Uterus (tissue), 4 donors: ENCODE results near the gene GALK2. TPM values are rescaled to one million over a fixed set of nuclear protein-coding genes. Genes with fewer than 3 reads are reported as not detected.

Source experiments
- DNase-seq, 2 donors: peaks; one replicate each; pipeline ENCODE4 v3.0.0-alpha.2; 2019 to 2020
- H3K27ac ChIP-seq, 2 donors: fragments of 200-600 bp; sonication (generic); 1 replicate in 1 of 2; 2 replicates in 1 of 2; pipeline ENCODE4 v1.5.1; 2016 to 2018
- H3K27me3 ChIP-seq, 2 donors: fragments of 200-600 bp; sonication (generic); one replicate each; pipeline ENCODE4 v1.5.1; 2018 to 2019; ENCODE audit warnings: control low read depth in 1 of 2
- H3K36me3 ChIP-seq, 2 donors: fragments of 200-600 bp; sonication (generic); one replicate each; pipeline ENCODE4 v1.5.1; 2019; ENCODE audit warnings: control low read depth in 1 of 2
- H3K4me1 ChIP-seq, 2 donors: fragments of 200-600 bp; sonication (generic); one replicate each; pipeline ENCODE4 v1.5.1; 2018 to 2019; ENCODE audit warnings: control low read depth in 1 of 2
- H3K4me3 ChIP-seq, 2 donors: fragments of 200-600 bp; sonication (generic); 1 replicate in 1 of 2; 2 replicates in 1 of 2; pipeline ENCODE4 v1.5.1; 2018 to 2019; ENCODE audit warnings: mild to moderate bottlenecking in 1 of 2
- H3K9me3 ChIP-seq, 2 donors: fragments of 200-600 bp; sonication (generic); one replicate each; pipeline ENCODE4 v1.5.1; 2019; ENCODE audit warnings: control low read depth in 1 of 2
- POLR2A ChIP-seq, 2 donors: fragments of 450-650 bp; IDR thresholded peaks; one replicate each; pipeline ENCODE4 v1.6.1; 2016; ENCODE audit warnings: antibody characterized with exemption in 2 of 2, mild to moderate bottlenecking in 1 of 2, moderate library complexity in 1 of 2
- intact Hi-C: fragments of 100-400 bp; cut with DNase I; formaldehyde crosslinking; loops from one replicate; pipeline ENCODE4 v1.15.1; 2023; ENCODE audit warnings: low total_unique reads
- total RNA-seq, 4 donors: library from RNA; depleted of rRNA in 3 of 4; stranded (reverse); fragments of >200 nt in 3 of 4; gene quantifications; one replicate each; pipeline versions ENCODE4 v1.1.0 to v1.2.4, GENCODE V29; 2014 to 2023
- TF ChIP-seq, protein P1 (sequence below), 4 experiments: fragments of 200-600 bp in 2 of 4; fragments of 450-650 bp in 2 of 4; sonication (generic) in 2 of 4; IDR thresholded peaks; one replicate each; pipeline ENCODE4 v1.5.1; 2016 to 2019; ENCODE audit warnings: antibody characterized with exemption in 4 of 4, mild to moderate bottlenecking in 2 of 4, moderate library complexity in 1 of 4
- donor health status: DM: yes; HTN: yes; CAD: no.

The GALK2 gene
- total RNA-seq, 4 donors from 2014 or later = 65.1 to 178 (median 79.4) TPM

DNA sequence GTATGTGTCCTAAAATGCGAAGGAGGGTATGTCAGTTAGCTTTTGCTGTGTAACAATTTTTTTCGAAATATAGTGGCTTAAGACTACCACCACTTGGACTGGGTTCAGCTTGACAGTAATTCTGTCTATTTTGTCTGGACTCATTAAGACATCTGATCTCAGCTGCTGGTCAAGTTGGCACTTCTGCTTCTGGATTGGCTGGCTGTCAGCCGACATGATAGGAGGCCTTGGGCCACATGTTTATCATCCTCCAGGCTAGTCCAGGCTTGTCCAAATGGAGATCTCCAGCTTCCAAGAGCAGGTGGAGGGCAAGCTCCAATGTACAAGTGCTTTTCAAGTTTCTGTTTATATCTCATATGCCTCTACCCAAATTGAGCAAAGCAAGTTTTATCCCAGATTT is 95.9 kb downstream of the GALK2 start:
- Histone ChIP-seq H3K4me1 (no peaks in the 10 kb centered on the region), H3K4me3 (no peak overlapping the region), H3K36me3 (no peaks in the 10 kb centered on the region), H3K9me3 (no peaks in the 10 kb centered on the region), H3K27me3 (no peaks in the 10 kb centered on the region), H3K27ac (no peak overlapping the region)
- intact Hi-C loops = no loop called here
- TF ChIP-seq, protein P1, sequence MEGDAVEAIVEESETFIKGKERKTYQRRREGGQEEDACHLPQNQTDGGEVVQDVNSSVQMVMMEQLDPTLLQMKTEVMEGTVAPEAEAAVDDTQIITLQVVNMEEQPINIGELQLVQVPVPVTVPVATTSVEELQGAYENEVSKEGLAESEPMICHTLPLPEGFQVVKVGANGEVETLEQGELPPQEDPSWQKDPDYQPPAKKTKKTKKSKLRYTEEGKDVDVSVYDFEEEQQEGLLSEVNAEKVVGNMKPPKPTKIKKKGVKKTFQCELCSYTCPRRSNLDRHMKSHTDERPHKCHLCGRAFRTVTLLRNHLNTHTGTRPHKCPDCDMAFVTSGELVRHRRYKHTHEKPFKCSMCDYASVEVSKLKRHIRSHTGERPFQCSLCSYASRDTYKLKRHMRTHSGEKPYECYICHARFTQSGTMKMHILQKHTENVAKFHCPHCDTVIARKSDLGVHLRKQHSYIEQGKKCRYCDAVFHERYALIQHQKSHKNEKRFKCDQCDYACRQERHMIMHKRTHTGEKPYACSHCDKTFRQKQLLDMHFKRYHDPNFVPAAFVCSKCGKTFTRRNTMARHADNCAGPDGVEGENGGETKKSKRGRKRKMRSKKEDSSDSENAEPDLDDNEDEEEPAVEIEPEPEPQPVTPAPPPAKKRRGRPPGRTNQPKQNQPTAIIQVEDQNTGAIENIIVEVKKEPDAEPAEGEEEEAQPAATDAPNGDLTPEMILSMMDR (IDR thresholded peaks at IDR 0.05) = no peak
- no peak for TF ChIP-seq POLR2A (IDR thresholded peaks at IDR 0.05)
- DNase-seq = no peak

DNA sequence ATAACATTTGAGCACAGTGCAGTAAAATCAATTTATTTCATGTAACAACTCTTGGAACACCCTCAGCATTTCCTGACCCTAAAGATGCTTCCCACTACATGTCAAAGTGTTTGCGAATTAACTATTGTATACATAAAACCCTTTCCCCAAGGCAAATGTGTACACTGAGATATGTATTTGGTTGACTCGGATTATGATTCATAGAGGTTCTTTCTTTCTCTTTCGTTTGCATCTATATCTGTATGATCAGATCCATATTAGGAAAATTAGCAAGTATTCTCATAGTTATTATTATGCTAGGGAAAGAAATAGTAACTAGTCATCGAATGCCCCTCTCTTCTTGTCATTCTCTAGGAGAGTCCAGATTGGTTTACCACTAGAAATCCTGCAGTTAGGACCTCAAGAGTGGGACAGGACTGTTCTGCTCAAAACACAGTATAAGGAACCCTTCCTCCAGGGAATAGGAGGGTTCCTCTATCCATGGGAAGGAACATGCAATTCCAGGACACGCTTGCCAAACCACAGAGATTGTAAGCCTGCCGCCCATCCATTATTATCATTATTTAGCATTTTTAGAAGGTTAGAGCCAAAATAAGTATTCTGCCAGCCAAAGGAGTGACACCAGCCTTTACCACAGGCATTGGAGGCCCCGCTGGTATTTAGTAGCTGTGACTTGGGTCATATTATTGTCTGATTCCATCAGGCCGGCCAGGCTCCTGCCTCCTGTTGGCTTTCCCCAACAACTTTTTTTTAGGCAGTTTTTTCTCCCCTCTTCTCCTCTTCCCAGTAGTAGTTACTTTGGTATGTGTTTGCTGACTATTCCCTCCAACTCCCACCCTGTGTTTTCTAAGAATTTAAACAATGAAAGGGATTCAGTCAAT is 100.7 kb downstream of the GALK2 start:
- H3K36me3 ChIP-seq = no peaks in the 10 kb centered on the region
- no peaks in the 10 kb centered on the region for H3K9me3 ChIP-seq
- peak overlapping the region; percentile 7 to 32 for H3K27ac ChIP-seq
- intact Hi-C loops = no loop called here
- H3K27me3 ChIP-seq = no peaks in the 10 kb centered on the region
- H3K4me1 ChIP-seq = no peaks in the 10 kb centered on the region
- no peak for DNase-seq
- TF ChIP-seq POLR2A (IDR thresholded peaks at IDR 0.05) = no peak
- TF ChIP-seq, protein P1 (IDR thresholded peaks at IDR 0.05) = no peak
- H3K4me3 ChIP-seq = no peak overlapping the region

- no peaks in the 10 kb centered on the region for H3K9me3 ChIP-seq
- H3K27ac ChIP-seq = no peak overlapping the region
- DNase-seq = no peak
- H3K4me1 ChIP-seq = no peaks in the 10 kb centered on the region
- H3K36me3 ChIP-seq = no peaks in the 10 kb centered on the region
- no peak overlapping the region for H3K4me3 ChIP-seq
- intact Hi-C loops = no loop called here
- no peaks in the 10 kb centered on the region for H3K27me3 ChIP-seq
- TF ChIP-seq, protein P1 (IDR thresholded peaks at IDR 0.05) = no peak
- TF ChIP-seq POLR2A (IDR thresholded peaks at IDR 0.05) = no peak
These were observed 103.8 kb downstream of the GALK2 start for GRCh38 chr15:49273734-49274318.

GRCh38 chr15:49278751-49279150 is 108.7 kb downstream of the GALK2 start:
- no peak for DNase-seq
- Histone ChIP-seq H3K27ac (no peak overlapping the region), H3K4me3 (no peak overlapping the region), H3K9me3 (no peaks in the 10 kb centered on the region), H3K4me1 (no peaks in the 10 kb centered on the region), H3K36me3 (no peaks in the 10 kb centered on the region), H3K27me3 (no peaks in the 10 kb centered on the region)
- no peak for TF ChIP-seq POLR2A (IDR thresholded peaks at IDR 0.05)
- TF ChIP-seq, protein P1 (IDR thresholded peaks at IDR 0.05) = no peak
- intact Hi-C loops = no loop called here
